K562 (cell line): ENCODE measurements around the gene OOEP. TPM values are rescaled to one million over a fixed set of nuclear protein-coding genes. Genes with fewer than 3 reads are reported as not detected.

Source experiments
- ATAC-seq: fragments of 200-7000 bp; cut with Tn5 transposase; 3 replicates; pipeline ENCODE4 v1.9.1; 2020; ENCODE audit warnings: moderate library complexity
- BruUV-seq: library from RNA; stranded (reverse); fragments of 400-500 nt; replicated peaks from 2 replicates; lab custom pipeline; 2021; lab: Mats Ljungman, UMichigan
- CTCF ChIA-PET: fragments of 300-600 bp; formaldehyde crosslinking; extraction: SDS; loops from one replicate; lab custom pipeline; 2021; ENCODE audit warnings: low intra/inter-chr PET ratio; lab: Yijun Ruan, JAX
- POLR2A ChIA-PET: fragments of 300-600, 350-650 bp; sonication (Branson Sonifier 250); formaldehyde crosslinking; extraction: SDS; loops from one replicate; lab custom pipeline; 2021; ENCODE audit warnings: antibody characterized with exemption, inconsistent platforms; lab: Yijun Ruan, JAX
- DNase-seq, 4 experiments: peaks; one replicate each; pipeline versions ENCODE4 v3.0.0 to v3.0.0-alpha.2; 2011 to 2018; ENCODE audit warnings: low spot score in 3 of 4, mixed read lengths in 3 of 4; ENCODE audit errors: extremely low read depth in 1 of 4
- FAIRE-seq: peaks from 2 replicates; lab custom pipeline; 2011; peaks lifted over from hg19 to GRCh38; lab: Jason Lieb, UNC
- H2AFZ ChIP-seq: 2 replicates; pipeline ENCODE4 v1.6.0; 2011; ENCODE audit warnings: low read depth, low read length, control low read depth, inconsistent platforms
- H3K27ac ChIP-seq: fragments of 200-600 bp; 3 replicates; pipeline ENCODE4 v1.8.0; 2011; ENCODE audit warnings: low read depth, mild to moderate bottlenecking, control low read depth, inconsistent platforms, low read length, moderate library complexity, mixed read lengths; ENCODE audit errors: extremely low read depth
- H3K27me3 ChIP-seq, 2 experiments: fragments of 300-600 bp in 1 of 2; 2 replicates in 1 of 2; 3 replicates in 1 of 2; pipeline versions ENCODE4 v1.6.0 to v1.8.0; 2011; ENCODE audit warnings: inconsistent platforms in 2 of 2, low read length in 2 of 2, mild to moderate bottlenecking in 1 of 2, mixed read lengths in 1 of 2, moderate library complexity in 1 of 2; ENCODE audit not compliant: control insufficient read depth in 2 of 2, insufficient read depth in 2 of 2
- H3K36me3 ChIP-seq: fragments of 300-600 bp; 3 replicates; pipeline ENCODE4 v1.8.0; 2011; ENCODE audit warnings: mild to moderate bottlenecking, low read length, inconsistent platforms; ENCODE audit not compliant: control insufficient read depth, insufficient read depth
- H3K4me1 ChIP-seq, 2 experiments: fragments of 200-600 bp in 1 of 2; replicated peaks in 1 of 2; 2 replicates in 1 of 2; 3 replicates in 1 of 2; pipeline versions ENCODE4 v1.5.1 to v1.8.0; 2011; ENCODE audit warnings: inconsistent platforms in 2 of 2, low read length in 2 of 2, mild to moderate bottlenecking in 1 of 2, mixed read lengths in 1 of 2, moderate library complexity in 1 of 2; ENCODE audit not compliant: control insufficient read depth in 2 of 2, insufficient read depth in 2 of 2
- H3K4me2 ChIP-seq: 2 replicates; pipeline ENCODE4 v1.6.1; 2011; ENCODE audit warnings: low read length, control low read depth, inconsistent platforms, mixed read lengths; ENCODE audit not compliant: insufficient read depth
- H3K4me3 ChIP-seq: fragments of 200-600 bp; sonication (generic), shearing (Covaris generic); 2 replicates; pipeline ENCODE4 v1.5.1; 2016; ENCODE audit warnings: control low read depth, inconsistent platforms
- H3K79me2 ChIP-seq: fragments of 200-600 bp; 3 replicates; pipeline ENCODE4 v1.8.0; 2011; ENCODE audit warnings: low read length, inconsistent platforms; ENCODE audit not compliant: control insufficient read depth, insufficient read depth
- H3K9ac ChIP-seq, 2 experiments: 2 replicates each; pipeline versions ENCODE4 v1.6.0 to v1.6.1; 2011; ENCODE audit warnings: low read depth in 2 of 2, low read length in 2 of 2, control low read depth in 1 of 2, inconsistent platforms in 1 of 2, mild to moderate bottlenecking in 1 of 2, mixed read lengths in 1 of 2; ENCODE audit not compliant: insufficient read depth in 1 of 2
- H3K9me1 ChIP-seq: one replicate; pipeline ENCODE4 v1.6.0; 2011; ENCODE audit warnings: inconsistent platforms, mild to moderate bottlenecking, low read length, moderate library complexity; ENCODE audit not compliant: control insufficient read depth, insufficient read depth
- H3K9me3 ChIP-seq: replicated peaks from 2 replicates; pipeline ENCODE4 v1.5.1; 2011; ENCODE audit warnings: low read depth, low read length, inconsistent platforms; ENCODE audit not compliant: control insufficient read depth, insufficient read depth
- H4K20me1 ChIP-seq: replicated peaks from 2 replicates; pipeline ENCODE4 v1.6.1; 2011; ENCODE audit warnings: low read length, inconsistent platforms, mixed read lengths; ENCODE audit not compliant: control insufficient read depth, insufficient read depth
- BRD9 ChIP-seq: fragments of 450-650 bp; IDR thresholded peaks from 2 replicates; pipeline ENCODE4 v1.6.1; 2018; ENCODE audit warnings: low read depth; ENCODE audit not compliant: partially characterized antibody
- CBFB ChIP-seq: sonication (generic); formaldehyde crosslinking; IDR thresholded peaks from 2 replicates; pipeline ENCODE4 v1.4.0; 2020; ENCODE audit warnings: mild to moderate bottlenecking, missing genetic modification reagents
- DACH1 ChIP-seq: fragments of 450-650 bp; IDR thresholded peaks from 2 replicates; pipeline ENCODE4 v1.6.1; 2018; ENCODE audit not compliant: partially characterized antibody
- NFYB ChIP-seq: IDR thresholded peaks from 2 replicates; pipeline ENCODE4 v1.6.1; 2011; ENCODE audit warnings: mild to moderate bottlenecking, moderate library complexity; ENCODE audit not compliant: insufficient read length; ENCODE audit errors: extremely low read depth
- PHTF2 ChIP-seq: fragments of 250-450 bp; sonication (Bioruptor Pico); IDR thresholded peaks from 2 replicates; pipeline ENCODE4 v1.5.0; 2021; ENCODE audit warnings: mild to moderate bottlenecking
- XRCC3 ChIP-seq: fragments of 450-650 bp; IDR thresholded peaks from 2 replicates; pipeline ENCODE4 v1.6.1; 2017; ENCODE audit warnings: mild to moderate bottlenecking, moderate library complexity
- ZNF124 ChIP-seq: sonication (generic); formaldehyde crosslinking; IDR thresholded peaks from 2 replicates; pipeline ENCODE4 v1.8.1; 2022; ENCODE audit warnings: missing genetic modification reagents
- ZNF551 ChIP-seq: fragments of 250-450 bp; sonication (Bioruptor Pico); IDR thresholded peaks from 2 replicates; pipeline ENCODE4 v1.5.0; 2021; ENCODE audit warnings: mild to moderate bottlenecking, moderate library complexity
- in situ Hi-C: fragments of 300-500 bp; cut with MboI; formaldehyde crosslinking; loops from 4 replicates; pipeline ENCODE4 v1.15.0; 2018; ENCODE audit warnings: inconsistent platforms, mixed read lengths
- intact Hi-C: fragments of 100-400 bp; cut with micrococcal nuclease; formaldehyde crosslinking; loops from 2 replicates; pipeline ENCODE4 v1.14.2; 2022
- polyA plus RNA-seq, 8 experiments: library from polyadenylated mRNA; depleted of rRNA in 4 of 8; stranded (reverse) in 5 of 8; unstranded in 3 of 8; fragments of >200 nt; fragmentation: Nextera tagmentation in 2 of 8; fragmentation: Illumina TruSeq in 1 of 8; extraction: Ambion mirVana in 2 of 8; extraction: Trizol in 1 of 8; gene quantifications; 2 replicates each; pipeline versions ENCODE4 v1.2.1 to v1.2.3, GENCODE V29; 2011 to 2014; ENCODE audit warnings: inconsistent platforms in 1 of 8, missing spikeins in 1 of 8
- total RNA-seq, 7 experiments: library from RNA; depleted of rRNA in 6 of 7; stranded (reverse); fragments of >200 nt in 6 of 7; fragmentation: Illumina TruSeq in 2 of 7; extraction: Trizol in 2 of 7; gene quantifications; 2 replicates each; pipeline versions ENCODE4 v1.2.1 to v1.2.3, GENCODE V29; 2011 to 2021; ENCODE audit warnings: low replicate concordance in 1 of 7
- TF ChIP-seq, protein P1 (sequence below): fragments of 450-650 bp; formaldehyde crosslinking; IDR thresholded peaks from 2 replicates; pipeline ENCODE4 v1.4.0; 2022; ENCODE audit warnings: missing genetic modification characterization

Gene OOEP
- total and polyA plus RNA-seq, 9 of the 15 experiments (the other 6 are each of a cell fraction or from before 2014, with no cell fraction given): not detected

DNA sequence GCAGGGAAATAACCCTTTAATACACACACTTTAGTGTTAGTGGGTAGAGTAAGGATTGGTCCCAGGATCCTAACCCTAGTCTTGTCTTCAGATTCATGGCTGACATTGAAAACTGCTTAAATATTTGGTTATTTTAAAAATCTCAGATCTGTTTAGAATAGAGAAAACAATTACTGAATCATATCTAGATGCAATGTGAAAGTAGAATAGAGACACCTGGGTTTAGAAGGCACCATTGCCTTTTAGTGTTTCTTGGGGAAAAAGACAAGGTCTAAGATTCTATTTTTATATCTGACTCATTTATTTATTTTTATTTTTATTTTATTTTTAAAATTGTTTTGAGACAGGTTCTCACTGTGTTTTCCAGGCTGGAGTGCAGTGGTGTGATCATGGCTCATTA is 31.0 kb upstream of the OOEP start:
- no peak for DNase-seq
- H3K4me1 ChIP-seq: no peaks in the 10 kb centered on the region; a peak in 1 of 5 replicates
- TF ChIP-seq ZNF551 (CRISPR knock-in tag) (no peak), DACH1 (no peak), CBFB (CRISPR knock-in tag) (no peak), PHTF2 (CRISPR knock-in tag) (no peak), XRCC3 (no peak), NFYB (no peak), BRD9 (no peak), ZNF124 (no peak)
- TF ChIP-seq, protein P1, sequence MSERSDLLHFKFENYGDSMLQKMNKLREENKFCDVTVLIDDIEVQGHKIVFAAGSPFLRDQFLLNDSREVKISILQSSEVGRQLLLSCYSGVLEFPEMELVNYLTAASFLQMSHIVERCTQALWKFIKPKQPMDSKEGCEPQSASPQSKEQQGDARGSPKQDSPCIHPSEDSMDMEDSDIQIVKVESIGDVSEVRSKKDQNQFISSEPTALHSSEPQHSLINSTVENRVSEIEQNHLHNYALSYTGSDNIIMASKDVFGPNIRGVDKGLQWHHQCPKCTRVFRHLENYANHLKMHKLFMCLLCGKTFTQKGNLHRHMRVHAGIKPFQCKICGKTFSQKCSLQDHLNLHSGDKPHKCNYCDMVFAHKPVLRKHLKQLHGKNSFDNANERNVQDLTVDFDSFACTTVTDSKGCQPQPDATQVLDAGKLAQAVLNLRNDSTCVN (CRISPR knock-in tag): no peak
- TF ChIP-seq, all 486 proteins: peak for 0
- in situ Hi-C loops: no loop called here
- intact Hi-C loops: no loop called here
- no peak overlapping the region for H3K27ac ChIP-seq
- H3K9me1 ChIP-seq: no peaks in the 10 kb centered on the region
- no peaks in the 10 kb centered on the region for H4K20me1 ChIP-seq
- BruUV-seq: no TSS peak
- H3K79me2 ChIP-seq: no peaks in the 10 kb centered on the region
- H3K36me3 ChIP-seq: no peaks in the 10 kb centered on the region
- POLR2A ChIA-PET: no interaction called here
- H3K9ac ChIP-seq: no peak overlapping the region
- no peak overlapping the region for H3K4me2 ChIP-seq
- H3K27me3 ChIP-seq: no peaks in the 10 kb centered on the region
- H3K9me3 ChIP-seq: no peaks in the 10 kb centered on the region
- CTCF ChIA-PET: no interaction called here
- H2AFZ ChIP-seq: peak overlapping the region; percentile 51
- FAIRE-seq (no peak), ATAC-seq (no peak)
- no peak overlapping the region for H3K4me3 ChIP-seq
